AG04450 (cell line): ENCODE data around the gene EXOC6B. TPM values are rescaled to one million over a fixed set of nuclear protein-coding genes. Genes with fewer than 3 reads are reported as not detected.

Experiments used
- CTCF ChIA-PET: fragments of 300-600, 350-600 bp; formaldehyde crosslinking; extraction: SDS; loops from one replicate; lab custom pipeline; 2022; ENCODE audit warnings: antibody characterized with exemption, inconsistent platforms; lab: Charles Lee
- POLR2A ChIA-PET: fragments of 350-600 bp; formaldehyde crosslinking; extraction: SDS; loops from one replicate; lab custom pipeline; 2021; ENCODE audit warnings: antibody characterized with exemption, inconsistent platforms; lab: Yijun Ruan, JAX
- DNase-seq: peaks from one replicate; pipeline ENCODE4 v3.0.0-alpha.2; 2011; ENCODE audit warnings: low read depth, low spot score
- H3K27ac ChIP-seq: one replicate; pipeline ENCODE4 v1.5.1; 2012; ENCODE audit warnings: low read depth, low read length, control low read depth
- H3K27me3 ChIP-seq: one replicate; pipeline ENCODE4 v1.6.0; 2012; ENCODE audit warnings: low read length; ENCODE audit not compliant: control insufficient read depth, insufficient read depth
- H3K4me3 ChIP-seq: 2 replicates; pipeline ENCODE4 v1.5.1; 2011; ENCODE audit warnings: mild to moderate bottlenecking, low read depth, low read length, control low read depth
- H3K9me3 ChIP-seq: 2 replicates; pipeline ENCODE4 v1.5.1; 2012; ENCODE audit warnings: low read length; ENCODE audit not compliant: control insufficient read depth, insufficient read depth
- CTCF ChIP-seq: IDR thresholded peaks from 2 replicates; pipeline ENCODE4 v1.5.1; 2011; ENCODE audit warnings: low read depth, low read length, control low read depth, inconsistent platforms
- polyA plus RNA-seq: library from polyadenylated mRNA; depleted of rRNA; stranded (reverse); fragments of >200 nt; gene quantifications from 2 replicates; pipeline ENCODE4 v1.2.3, GENCODE V29; 2011

The EXOC6B gene
- polyA plus RNA-seq, 1 experiment: 28.7 TPM

- DNase-seq: peak; percentile 48
- ChIA-PET CTCF (interaction anchor here (0.8 to 4.2 kb wide), 9 partner anchors 9 to 190 kb away, joined by 3 to 147 read pairs (median 4); partner anchors contain the start of gene SPR), POLR2A (no interaction called here)
- H3K27me3 ChIP-seq: no peaks in the 10 kb centered on the region
- peak; percentile 83 for TF ChIP-seq CTCF
- H3K27ac ChIP-seq: no peak overlapping the region
- no peak overlapping the region for H3K4me3 ChIP-seq
- H3K9me3 ChIP-seq: no peaks in the 10 kb centered on the region
These were observed 54.9 kb downstream of the EXOC6B start for GRCh38 chr2:72770879-72771461.

- TF ChIP-seq CTCF: no peak
- Histone ChIP-seq H3K27me3 (no peaks in the 10 kb centered on the region), H3K9me3 (peaks cover 12% of the 10 kb centered on the region), H3K4me3 (no peak overlapping the region), H3K27ac (no peak overlapping the region)
- POLR2A ChIA-PET: interaction anchor here (0.7 kb wide), 1 partner anchor 94 kb away, joined by 6 read pairs; no protein-coding TSS in a partner anchor
- no peak for DNase-seq
- CTCF ChIA-PET: interaction anchor here (1.2 to 6.1 kb wide), 5 partner anchors 20 to 127 kb away, joined by 4 to 40 read pairs (median 5); no protein-coding TSS in a partner anchor
These were observed 59.7 kb downstream of the EXOC6B start for GRCh38 chr2:72765997-72766609.

- Histone ChIP-seq H3K9me3 (peaks cover 12% of the 10 kb centered on the region), H3K27ac (no peak overlapping the region), H3K4me3 (no peak overlapping the region), H3K27me3 (no peaks in the 10 kb centered on the region)
- ChIA-PET CTCF (interaction anchor here (0.6 to 1.7 kb wide), 2 partner anchors 97 to 438 kb away, joined by 5 to 6 read pairs; no protein-coding TSS in a partner anchor), POLR2A (no interaction called here)
- TF ChIP-seq CTCF: no peak
- no peak for DNase-seq
These were observed 63.6 kb downstream of the EXOC6B start for GRCh38 chr2:72762276-72762675.

GRCh38 chr2:72759755-72760154 is 66.1 kb downstream of the EXOC6B start:
- Histone ChIP-seq H3K27me3 (no peaks in the 10 kb centered on the region), H3K9me3 (peaks cover 12% of the 10 kb centered on the region), H3K27ac (no peak overlapping the region), H3K4me3 (no peak overlapping the region)
- ChIA-PET CTCF (interaction anchor here (4.2 kb wide), 1 partner anchor 102 kb away, joined by 19 read pairs; no protein-coding TSS in a partner anchor), POLR2A (no interaction called here)
- no peak for DNase-seq
- TF ChIP-seq CTCF: no peak
